Endometrial microvascular endothelial cells (primary cell): ENCODE results near the gene PARP16. TPM values are rescaled to one million over a fixed set of nuclear protein-coding genes. Genes with fewer than 3 reads are reported as not detected.

Experiments
- in situ Hi-C: cut with HindIII; loops from 2 replicates; pipeline ENCODE4 v1.10.0; 2017; ENCODE audit warnings: low sequenced_read_pairs, low pct_unique_long_range_greater_than_20kb; ENCODE audit errors: inconsistent ontology term
- total RNA-seq: library from RNA; depleted of rRNA; stranded (reverse); fragments of >200 nt; gene quantifications from one replicate; pipeline ENCODE4 v1.2.3, GENCODE V29; 2015; ENCODE audit errors: inconsistent ontology term

Gene PARP16
- total RNA-seq, 1 donor from 2014 or later = 5.0 TPM

DNA sequence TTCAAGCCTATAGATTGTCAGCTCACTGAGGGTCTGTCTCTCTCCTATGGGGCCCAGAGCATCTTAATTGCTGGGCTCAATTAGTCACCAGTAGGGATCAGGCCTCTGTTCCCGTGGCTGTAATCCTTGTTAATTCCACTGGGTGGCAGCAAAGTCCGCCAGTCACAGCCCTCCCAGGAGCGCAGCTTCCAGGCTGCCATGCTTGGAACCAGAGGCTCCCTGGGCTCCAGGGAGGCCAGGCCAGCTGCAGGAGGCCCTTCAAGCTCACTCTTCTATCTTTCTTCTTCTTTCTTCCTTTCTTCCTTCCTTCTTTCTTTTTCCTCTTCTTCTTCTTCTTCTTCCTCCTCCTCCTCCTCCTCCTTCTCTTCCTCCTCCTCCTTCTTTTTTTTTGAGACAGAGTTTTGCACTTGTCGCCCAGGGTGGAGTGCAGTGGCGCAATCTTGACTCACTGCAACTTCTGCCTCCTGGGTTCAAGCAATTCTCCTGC is 32.2 kb upstream of the PARP16 start:
- in situ Hi-C loops = no loop called here

DNA sequence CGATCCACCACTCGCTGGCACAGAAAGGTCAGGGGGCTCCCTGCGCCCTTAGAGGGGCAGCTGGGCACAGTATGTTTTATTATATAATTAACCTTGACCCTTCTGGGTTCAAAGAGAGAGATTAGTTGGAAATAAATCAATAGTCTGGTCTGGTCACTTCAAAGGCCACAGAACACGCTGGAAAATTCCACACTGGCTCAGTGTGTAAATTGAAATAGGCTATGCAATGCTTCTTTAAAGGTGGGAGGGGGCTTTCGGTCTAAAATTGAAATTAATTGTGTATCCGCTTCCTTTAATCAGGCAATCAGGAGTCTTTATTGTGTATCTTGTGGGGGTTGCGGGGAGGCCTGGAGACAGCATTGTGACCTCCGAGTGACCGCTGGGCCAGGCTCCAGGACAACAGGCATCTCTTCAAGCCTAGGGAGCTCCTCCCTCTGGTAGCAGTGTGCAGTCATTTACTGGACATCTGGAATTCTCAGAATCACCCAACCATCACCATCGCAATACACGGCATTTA is 25.8 kb upstream of the PARP16 start:
- in situ Hi-C loops = no loop called here

DNA sequence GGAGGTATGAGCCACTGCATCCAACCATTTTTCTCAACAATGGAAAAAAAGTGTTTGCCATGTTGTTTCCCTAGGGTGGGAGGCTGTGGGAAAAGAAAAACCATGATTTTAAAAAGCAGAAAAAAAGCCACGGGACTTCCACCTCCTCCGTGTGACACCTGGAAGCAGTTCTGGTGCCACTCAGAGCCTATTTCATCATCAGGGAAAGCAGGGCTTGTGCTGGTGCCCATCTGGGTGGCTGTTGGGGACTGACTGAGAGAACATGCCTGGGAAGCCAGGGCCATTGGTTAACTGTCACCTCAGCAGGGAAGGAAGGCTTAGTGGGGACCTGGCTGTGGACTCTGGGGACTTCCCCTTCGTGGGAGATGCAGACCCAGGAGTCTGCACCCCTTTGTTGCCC is 25.1 kb upstream of the PARP16 start:
- in situ Hi-C loops = no loop called here

DNA sequence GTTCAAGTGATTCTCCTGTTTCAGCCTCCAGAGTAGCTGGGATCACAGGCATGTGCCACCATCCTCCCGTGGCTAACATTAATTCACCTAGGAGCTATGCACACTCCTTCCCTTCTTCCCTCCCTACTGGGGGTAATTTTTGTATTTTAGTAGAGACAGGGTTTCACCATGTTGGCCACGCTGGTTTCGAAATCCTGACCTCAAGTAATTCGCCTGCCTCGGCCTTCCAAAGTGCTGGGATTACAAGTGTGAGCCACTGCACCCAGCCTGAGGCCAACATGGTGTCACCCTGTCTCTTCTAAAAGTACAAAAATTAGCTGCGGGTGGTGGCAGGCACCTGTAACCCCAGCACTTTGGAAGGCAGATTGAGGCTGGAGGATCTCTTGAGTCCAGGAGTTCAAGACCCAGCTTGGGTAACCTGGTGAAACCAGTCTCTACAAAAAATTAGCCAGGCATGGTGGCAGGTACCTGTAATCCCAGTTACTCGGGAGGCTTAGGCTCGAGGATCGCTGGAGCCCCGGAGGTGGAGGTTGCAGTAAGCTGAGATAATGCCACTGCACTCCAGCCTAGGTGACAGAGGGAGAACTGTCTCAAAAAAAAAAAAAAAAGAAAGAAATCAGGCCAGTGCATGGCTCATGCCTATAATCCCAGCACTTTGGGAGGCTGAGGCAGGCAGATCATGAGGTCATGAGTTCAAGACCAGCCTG is 23.9 kb upstream of the PARP16 start:
- in situ Hi-C loops = no loop called here

DNA sequence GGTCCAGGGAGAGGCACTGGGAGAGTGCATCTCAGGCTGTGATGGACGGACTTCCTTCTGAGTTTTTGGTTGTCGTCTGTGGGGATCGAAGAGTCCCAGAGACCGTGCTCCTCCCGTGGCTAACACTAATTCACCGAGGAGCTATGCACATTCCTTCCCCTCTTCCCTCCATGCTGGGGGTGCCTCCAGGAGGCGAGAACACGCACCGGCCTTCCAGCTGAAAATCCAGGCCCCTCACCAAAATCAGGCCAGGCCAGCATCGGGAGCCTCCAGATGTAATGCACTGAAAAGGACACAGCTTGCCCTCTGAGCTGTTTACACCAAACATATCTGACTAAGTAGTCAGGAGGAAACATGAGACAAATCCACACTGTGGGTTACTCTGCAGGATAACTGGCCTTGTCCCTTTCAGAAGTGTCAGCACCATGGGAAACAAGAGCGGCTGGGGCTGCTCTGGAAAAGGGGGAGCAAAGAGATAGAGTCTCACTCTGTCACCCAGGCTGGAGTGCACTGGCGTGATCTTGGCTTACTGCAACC is 23.3 kb upstream of the PARP16 start:
- in situ Hi-C loops = no loop called here

DNA sequence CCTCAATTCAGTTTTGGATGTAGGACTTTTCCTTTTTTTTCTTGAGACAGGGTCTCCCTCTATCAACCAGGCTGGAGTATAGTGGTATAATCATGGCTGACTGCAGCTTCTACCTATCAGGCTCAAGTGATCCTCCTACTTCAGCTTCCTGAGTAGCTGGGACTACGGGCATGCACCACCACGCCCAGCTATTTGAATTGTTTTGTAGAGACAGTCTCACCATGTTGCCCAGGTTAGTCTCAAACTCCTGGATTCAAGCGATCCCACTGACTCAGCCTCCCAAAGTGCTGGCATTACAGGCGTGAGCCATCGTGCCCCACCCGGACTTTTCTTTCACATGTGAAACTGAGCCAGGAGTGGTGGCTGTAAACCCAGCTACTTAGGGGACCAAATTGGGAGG is 21.3 kb upstream of the PARP16 start:
- in situ Hi-C loops = no loop called here

DNA sequence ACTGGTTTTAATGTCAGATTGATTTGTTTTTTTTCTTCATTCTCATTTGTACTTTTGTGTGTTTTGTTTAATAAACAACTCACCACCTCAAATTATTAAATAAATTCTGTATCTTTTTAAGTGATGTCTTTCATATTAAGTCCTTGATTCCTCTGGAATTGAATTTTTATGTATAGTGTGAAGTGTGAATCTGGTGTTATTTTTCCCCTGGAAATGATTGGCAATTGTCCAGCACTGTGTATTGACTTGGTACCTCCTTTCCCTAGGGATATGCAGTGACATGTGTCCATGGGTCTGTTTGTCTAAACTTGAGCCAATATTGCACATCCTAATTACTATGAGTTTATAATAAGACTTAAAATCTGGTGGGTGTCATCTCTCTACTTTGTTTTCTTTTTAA is 19.9 kb upstream of the PARP16 start:
- in situ Hi-C loops = no loop called here

DNA sequence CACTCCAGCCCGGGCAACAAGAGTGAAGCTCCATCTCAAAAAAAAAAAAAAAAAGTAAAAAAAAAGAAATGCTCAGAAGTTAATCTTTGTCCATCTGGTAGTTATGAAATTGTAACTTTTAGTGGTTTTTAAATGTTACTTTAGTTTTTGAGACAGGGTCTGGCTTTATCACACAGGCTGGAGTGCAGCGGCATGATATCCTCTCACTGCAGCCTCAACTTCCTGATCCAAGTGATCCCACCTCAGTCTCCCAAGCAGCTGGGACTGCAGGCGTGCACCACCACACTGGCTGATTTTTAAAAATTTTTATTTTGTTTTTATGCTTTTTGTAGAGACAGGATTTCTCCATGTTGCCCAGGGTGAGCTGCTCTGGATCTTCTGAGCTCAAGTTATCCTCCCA is 19.1 kb upstream of the PARP16 start:
- in situ Hi-C loops = no loop called here

DNA sequence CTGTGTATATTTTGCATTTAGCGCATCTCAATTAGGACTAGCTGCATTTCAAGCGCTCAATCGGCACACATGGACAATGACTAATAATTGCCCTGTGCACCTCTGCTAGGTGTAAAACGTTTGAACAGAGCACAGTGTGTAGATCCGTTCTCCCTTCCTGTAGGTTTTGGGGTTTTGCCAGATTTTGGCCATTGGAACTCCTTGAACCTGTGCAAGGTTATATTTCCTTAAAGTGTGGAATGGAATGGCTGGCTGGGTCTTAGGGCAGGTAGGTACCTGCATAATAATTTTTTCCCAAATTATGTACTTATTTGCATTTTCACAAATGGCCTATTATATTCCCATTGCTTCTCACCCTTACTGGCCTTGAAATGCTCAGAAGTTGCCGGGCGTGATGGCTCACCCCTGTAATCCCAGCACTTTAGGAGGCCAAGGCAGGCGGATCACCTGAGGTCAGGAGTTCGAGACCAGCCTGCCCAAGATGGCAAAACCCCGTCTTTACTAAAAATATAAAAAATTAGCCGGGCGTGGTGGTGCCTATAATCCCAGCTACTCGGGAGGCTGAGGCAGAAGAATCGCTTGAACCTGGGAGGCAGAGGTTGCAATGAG is 18.6 kb upstream of the PARP16 start:
- in situ Hi-C loops = no loop called here

DNA sequence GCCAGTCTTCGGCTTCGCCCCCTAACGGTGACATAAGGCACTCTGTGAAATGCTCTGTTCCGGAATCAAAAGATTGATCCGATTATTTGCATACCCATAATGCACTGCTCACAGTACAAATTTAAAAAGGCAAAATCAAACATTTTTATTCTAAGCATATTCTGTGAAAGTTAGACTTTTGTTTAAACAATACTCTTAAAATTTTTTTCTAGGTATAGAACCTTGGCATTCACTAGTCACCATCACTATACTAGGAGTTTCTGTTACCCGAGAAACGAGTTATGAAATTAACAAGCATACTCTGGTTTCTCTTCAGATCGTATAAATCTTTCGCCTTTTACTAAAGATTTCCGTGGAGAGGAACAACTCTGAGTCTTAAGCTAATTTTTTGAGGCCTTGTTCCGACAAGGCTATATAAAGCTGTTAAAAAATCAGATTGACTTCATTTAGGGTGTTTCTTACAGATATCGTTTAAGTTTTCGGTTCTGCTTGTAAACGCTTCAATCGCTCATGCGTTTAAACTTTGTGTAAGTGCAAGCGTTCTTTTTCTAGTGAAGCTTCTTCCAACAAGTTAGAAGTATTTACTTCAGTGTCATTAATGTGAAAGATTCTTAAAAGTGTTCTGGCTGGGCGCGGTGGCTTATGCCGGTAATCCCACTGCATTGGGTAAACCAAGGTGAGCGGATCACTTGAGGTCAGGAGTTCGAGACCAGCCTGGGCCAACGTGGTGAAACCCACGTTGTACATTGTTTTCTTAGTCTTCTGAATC is 17.9 kb upstream of the PARP16 start, which contains the start of gene RNU5B-1:
RNU5B-1 (plus strand) TSS at position 297 of the 769 bp plus-strand sequence.
- in situ Hi-C loops = no loop called here

DNA sequence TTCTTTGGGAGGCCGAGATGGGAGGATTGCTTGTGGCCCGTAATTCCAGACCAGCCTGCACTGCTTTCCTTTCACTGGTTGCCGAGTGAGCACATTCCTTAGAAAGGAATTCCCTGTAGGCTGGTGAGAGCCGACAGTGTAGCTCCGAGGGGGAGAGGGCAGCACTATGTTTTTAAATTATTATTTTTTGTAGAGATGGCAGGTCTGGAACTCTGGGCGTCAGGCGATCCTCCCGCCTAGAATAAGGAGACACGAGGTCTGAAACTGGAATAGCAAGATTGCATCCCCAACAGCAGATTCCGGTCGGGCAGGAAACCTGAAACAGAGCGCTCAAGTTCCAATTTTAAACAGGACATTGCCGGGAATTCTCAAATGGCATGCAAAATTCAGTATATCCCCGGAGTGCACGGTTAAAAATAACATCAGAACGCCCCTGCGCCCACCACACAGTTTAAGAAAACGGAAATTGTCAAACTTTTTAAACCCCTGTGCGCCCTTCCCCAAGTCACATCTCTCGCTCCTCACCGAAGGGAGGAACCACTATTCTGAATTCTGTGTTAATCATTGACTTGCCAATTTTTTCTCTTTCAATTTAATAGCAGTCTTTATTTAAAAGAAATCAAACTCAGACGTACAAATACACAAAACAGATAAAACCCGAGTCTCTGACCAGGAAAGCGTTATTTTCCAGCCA is 17.2 kb upstream of the PARP16 start:
- in situ Hi-C loops = no loop called here

DNA sequence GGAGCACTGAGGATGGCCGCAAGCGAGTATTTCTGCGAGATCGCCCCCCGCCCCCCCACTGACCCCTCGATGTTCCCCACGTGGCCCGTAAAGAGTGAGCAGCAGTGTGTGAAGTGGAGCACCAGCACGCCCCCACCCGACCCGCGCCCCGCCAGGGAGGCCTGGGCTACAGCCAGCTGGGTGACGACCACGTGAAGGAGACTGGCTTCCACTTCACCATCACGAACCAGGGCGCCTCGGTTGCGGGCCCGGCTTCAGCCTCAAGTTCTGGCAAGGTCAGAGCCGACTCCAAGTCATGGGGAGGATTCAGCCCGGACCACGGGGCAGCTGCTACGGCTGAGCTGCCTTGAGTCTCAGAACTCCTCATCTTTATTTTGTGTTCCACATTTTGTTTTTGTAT is 15.4 kb upstream of the PARP16 start:
- in situ Hi-C loops = no loop called here

DNA sequence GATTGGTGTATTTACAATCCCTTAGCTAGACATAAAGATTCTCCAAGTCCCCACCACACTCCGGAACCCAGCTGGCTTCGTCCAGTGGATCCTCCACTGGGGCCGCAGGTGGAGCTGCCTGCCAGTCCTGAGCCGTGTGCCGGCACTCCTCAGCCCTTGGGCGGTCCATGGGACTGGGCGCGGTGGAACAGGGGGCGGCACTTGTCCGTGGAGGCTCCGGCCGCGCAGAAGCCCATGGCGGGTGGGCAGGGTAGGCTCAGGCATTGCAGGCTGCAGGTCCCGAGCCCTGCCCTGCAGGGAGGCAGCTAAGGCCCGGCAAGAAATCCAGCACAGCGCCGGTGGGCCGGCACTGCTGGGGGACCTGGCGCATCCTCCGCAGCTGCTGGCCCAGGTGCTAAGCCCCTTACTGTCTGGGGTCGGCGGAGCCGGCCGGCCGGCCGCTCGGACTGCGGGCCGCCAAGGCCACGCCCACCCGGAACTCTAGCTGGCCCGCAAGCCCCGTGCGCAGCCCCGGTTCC is 14.3 kb upstream of the PARP16 start:
- in situ Hi-C loops = no loop called here

DNA sequence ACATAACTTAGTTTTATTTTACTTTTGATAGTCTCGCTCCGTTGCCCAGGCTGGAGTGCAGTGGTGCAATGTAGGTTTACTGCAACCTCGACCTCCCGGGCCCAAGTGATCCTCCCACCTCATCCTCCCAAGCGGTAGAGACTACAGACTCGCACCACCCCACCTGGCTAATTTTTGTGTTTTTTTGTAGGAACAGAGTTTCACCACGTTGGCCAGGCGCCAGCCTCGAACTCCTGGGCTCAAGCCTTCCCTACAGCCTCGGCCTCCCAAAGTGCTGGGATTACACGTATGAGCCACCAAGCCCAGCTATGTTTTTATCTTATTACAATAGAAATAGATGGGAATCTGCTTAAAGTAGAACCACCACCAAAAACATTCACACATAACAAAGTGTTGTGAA is 12.0 kb upstream of the PARP16 start:
- in situ Hi-C loops = no loop called here

DNA sequence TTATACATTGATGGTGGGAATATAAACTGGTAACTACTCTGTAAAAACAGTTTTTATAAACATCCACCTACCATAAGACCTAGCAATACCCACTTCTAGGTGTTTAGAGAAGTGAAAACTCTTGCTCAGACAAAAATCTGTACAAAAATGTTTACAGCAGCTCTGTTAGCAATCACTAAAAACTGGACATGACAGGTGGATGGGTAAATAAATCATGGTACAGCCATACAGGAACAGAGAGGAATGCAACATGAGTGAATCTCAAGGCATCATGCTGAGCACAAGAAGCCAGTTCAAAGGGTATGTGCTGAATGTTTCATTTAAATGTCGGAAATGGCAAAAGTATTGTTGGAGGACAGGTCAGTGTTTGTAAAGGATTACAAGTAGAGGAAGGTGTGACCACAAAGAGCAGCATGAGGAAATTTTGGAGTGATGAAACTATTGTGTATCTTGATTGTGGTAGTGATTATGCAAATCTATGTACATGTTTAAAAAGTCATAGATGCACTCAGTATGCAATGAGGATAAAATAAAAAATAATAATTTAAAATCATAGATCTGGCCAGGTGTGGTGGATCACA is 6.3 kb upstream of the PARP16 start:
- in situ Hi-C loops = no loop called here

DNA sequence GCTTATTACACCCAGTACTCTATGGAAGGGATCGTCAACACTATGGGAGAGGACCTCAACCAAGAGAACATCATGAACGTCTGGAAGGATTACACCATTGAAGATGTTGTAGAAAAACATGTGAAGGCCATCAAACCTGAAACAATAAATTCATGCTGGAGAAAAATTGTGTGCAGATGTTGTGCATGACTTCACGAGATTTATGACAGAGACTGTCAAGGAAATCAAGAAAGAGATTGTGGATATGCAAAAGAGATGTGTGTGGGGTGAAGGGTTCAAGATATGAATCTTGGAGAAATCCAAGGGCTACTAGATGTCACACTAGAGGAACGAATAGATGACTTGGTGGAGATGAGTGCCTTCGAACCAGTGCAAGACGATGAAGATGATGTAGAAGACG is 3.5 kb upstream of the PARP16 start:
- in situ Hi-C loops = no loop called here

DNA sequence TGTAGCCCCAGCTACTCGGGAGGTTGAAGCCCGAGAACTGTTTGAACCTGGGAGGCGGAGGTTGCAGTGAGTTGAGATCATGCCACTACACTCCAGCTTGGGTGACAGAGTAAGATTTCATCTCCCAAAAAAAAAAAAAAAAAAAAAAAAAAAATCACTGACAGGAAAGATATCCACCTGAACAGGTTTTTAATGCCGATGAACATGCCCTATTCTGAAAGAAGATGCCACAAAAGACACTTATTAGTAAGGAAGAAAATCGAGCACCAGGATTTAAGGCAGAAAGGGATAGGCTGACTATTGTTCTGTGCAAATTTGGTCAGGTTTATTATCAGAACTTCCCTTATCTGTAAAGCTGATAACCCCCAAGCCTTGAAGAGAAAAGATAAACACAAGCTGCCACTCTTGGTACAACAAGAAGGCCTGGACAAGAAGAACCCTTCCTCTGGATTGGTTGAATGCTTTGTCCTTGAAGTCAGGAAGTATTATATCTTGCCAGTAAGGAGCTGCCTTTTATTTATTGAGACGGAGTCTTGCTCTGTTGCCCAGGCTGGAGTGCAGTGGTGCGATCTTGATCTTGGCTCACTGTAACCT is 2.7 kb upstream of the PARP16 start:
- in situ Hi-C loops = no loop called here

DNA sequence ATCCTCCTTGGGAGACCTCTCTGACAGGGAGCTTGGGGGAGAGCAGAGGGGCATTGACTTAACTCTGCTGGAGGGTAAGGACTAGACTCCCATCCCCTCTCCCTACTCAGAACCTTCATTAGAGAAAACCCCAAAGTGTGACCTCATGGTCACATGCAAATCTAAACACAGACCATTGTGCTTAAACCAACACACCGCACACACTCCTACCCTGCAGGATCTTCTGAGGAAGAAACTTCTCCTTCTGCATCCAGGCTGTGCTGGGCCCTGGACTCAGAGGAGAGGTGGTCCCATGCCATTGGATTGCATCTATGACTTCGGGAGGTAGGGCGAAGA is 805 bp upstream of the PARP16 start:
- in situ Hi-C loops = no loop called here
